HepG2 (cell line): ENCODE measurements around the gene ATP11A. TPM values are rescaled to one million over a fixed set of nuclear protein-coding genes. Genes with fewer than 3 reads are reported as not detected.

Experiments
- ELF4 ChIP-seq: sonication (generic); formaldehyde crosslinking; IDR thresholded peaks from 2 replicates; pipeline ENCODE4 v1.5.0; 2020; ENCODE audit warnings: missing genetic modification reagents, mild to moderate bottlenecking, moderate library complexity, borderline replicate concordance
- KIAA2018 ChIP-seq: sonication (generic); formaldehyde crosslinking; IDR thresholded peaks from 2 replicates; pipeline ENCODE4 v1.5.0; 2020; ENCODE audit warnings: mild to moderate bottlenecking, missing genetic modification reagents, borderline replicate concordance
- MATR3 ChIP-seq: sonication (generic); formaldehyde crosslinking; IDR thresholded peaks from 2 replicates; pipeline ENCODE4 v1.4.0; 2020; ENCODE audit warnings: missing genetic modification reagents
- PPARG ChIP-seq: conservative IDR thresholded peaks from 2 replicates; pipeline ENCODE4 v1.6.1; 2016; ENCODE audit warnings: missing biosample characterization, missing genetic modification reagents
- RARG ChIP-seq: sonication (generic); formaldehyde crosslinking; IDR thresholded peaks from 2 replicates; pipeline ENCODE4 v1.4.0; 2020; ENCODE audit warnings: low read depth, mild to moderate bottlenecking, missing genetic modification reagents
- RXRB ChIP-seq: IDR thresholded peaks from 2 replicates; pipeline ENCODE4 v1.6.1; 2016; ENCODE audit warnings: borderline replicate concordance, missing genetic modification reagents, missing compliant biosample characterization
- SALL2 ChIP-seq: sonication (generic); formaldehyde crosslinking; IDR thresholded peaks from 2 replicates; pipeline ENCODE4 v1.8.1; 2023; ENCODE audit warnings: mild to moderate bottlenecking, missing genetic modification reagents, inconsistent platforms
- SP1 ChIP-seq, 2 experiments: fragments of 450-650 bp in 1 of 2; sonication (generic) in 1 of 2; formaldehyde crosslinking in 1 of 2; IDR thresholded peaks; 2 replicates each; pipeline versions ENCODE4 v1.4.0 to v1.6.1; 2016 to 2020; ENCODE audit warnings: missing genetic modification reagents in 1 of 2
- STAG1 ChIP-seq: sonication (generic); formaldehyde crosslinking; IDR thresholded peaks from 2 replicates; pipeline ENCODE4 v1.4.0; 2020; ENCODE audit warnings: missing genetic modification reagents
- ZBTB49 ChIP-seq: sonication (generic); formaldehyde crosslinking; IDR thresholded peaks from 2 replicates; pipeline ENCODE4 v1.4.0; 2020; ENCODE audit warnings: missing genetic modification reagents, borderline replicate concordance
- ZEB1 ChIP-seq: IDR thresholded peaks from 2 replicates; pipeline ENCODE4 v1.6.1; 2012; ENCODE audit warnings: mild to moderate bottlenecking, low read depth, inconsistent platforms; ENCODE audit not compliant: insufficient replicate concordance
- ZFP62 ChIP-seq: sonication (generic); formaldehyde crosslinking; IDR thresholded peaks from 2 replicates; pipeline ENCODE4 v1.4.0; 2020; ENCODE audit warnings: missing genetic modification reagents
- ZNF230 ChIP-seq: sonication (generic); formaldehyde crosslinking; IDR thresholded peaks from 2 replicates; pipeline ENCODE4 v1.4.0; 2020; ENCODE audit warnings: mild to moderate bottlenecking, missing genetic modification reagents
- ZNF281 ChIP-seq: sonication (generic); formaldehyde crosslinking; IDR thresholded peaks from 2 replicates; pipeline ENCODE4 v1.4.0; 2020; ENCODE audit warnings: missing genetic modification reagents, borderline replicate concordance
- ZNF614 ChIP-seq: IDR thresholded peaks from 2 replicates; pipeline ENCODE4 v1.6.1; 2018; ENCODE audit warnings: missing biosample characterization, missing genetic modification reagents, inconsistent platforms, borderline replicate concordance
- polyA plus RNA-seq, 8 experiments: library from polyadenylated mRNA; depleted of rRNA in 3 of 8; stranded (reverse) in 7 of 8; unstranded in 1 of 8; fragments of >200 nt; fragmentation: Illumina TruSeq in 4 of 8; extraction: Trizol in 4 of 8; gene quantifications; 2 replicates each; pipeline versions ENCODE4 v1.2.1 to v1.2.3, GENCODE V29; 2011 to 2016; ENCODE audit warnings: low read depth in 4 of 8, missing spikeins in 1 of 8, mixed read lengths in 1 of 8; ENCODE audit not compliant: insufficient read depth in 1 of 8
- total RNA-seq, 5 experiments: library from RNA; depleted of rRNA; stranded (reverse); fragments of >200 nt; fragmentation: Illumina TruSeq; extraction: Trizol; gene quantifications; 2 replicates each; pipeline ENCODE4 v1.2.3, GENCODE V29; 2016; ENCODE audit warnings: low read depth in 1 of 5

ATP11A gene
- total and polyA plus RNA-seq, 2 of the 13 experiments (the other 11 are each of a cell fraction or from before 2014, with no cell fraction given), result 18.4 to 20.1 TPM

GRCh38 chr13:112894673-112895481 lies 205.0 kb downstream of the ATP11A start (continued):
- no peak for TF ChIP-seq KIAA2018 (CRISPR knock-in tag)
- TF ChIP-seq ZNF614, result no peak
- TF ChIP-seq ZEB1, result no peak
- TF ChIP-seq SALL2, result no peak
- TF ChIP-seq PPARG (CRISPR knock-in tag), result no peak
- no peak for TF ChIP-seq RARG (CRISPR knock-in tag)
- no peak for TF ChIP-seq STAG1 (CRISPR knock-in tag)
- TF ChIP-seq MATR3, result no peak
- TF ChIP-seq ZFP62, result no peak
- no peak for TF ChIP-seq ELF4 (CRISPR knock-in tag)
- TF ChIP-seq ZNF281 (CRISPR knock-in tag), result no peak; the same call in 1 of the 2 replicates
- no peak for TF ChIP-seq ZBTB49 (CRISPR knock-in tag)
- TF ChIP-seq ZNF230, result no peak
- no peak for TF ChIP-seq RXRB
- no peak for TF ChIP-seq SP1 (IDR thresholded peaks at IDR 0.05)
- 0 out of 2 replicates have a peak, but pooled peaks have one; percentile 62 for TF ChIP-seq SP1 (CRISPR knock-in tag; IDR thresholded peaks at IDR 0.05)
